SU-DHL-6 (cell line): ENCODE results near the gene HPD.

Experiments used
- CTCF ChIP-seq: fragments of 200-600 bp; sonication (generic); IDR thresholded peaks from one replicate; pipeline ENCODE4 v1.5.1; 2017; ENCODE audit warnings: antibody characterized with exemption, mild to moderate bottlenecking, low read length, moderate library complexity; ENCODE audit not compliant: insufficient read depth, poor library complexity, severe bottlenecking
- EZH2phosphoT487 ChIP-seq: fragments of 200-600 bp; sonication (generic), shearing (Covaris generic); conservative IDR thresholded peaks from 2 replicates; pipeline ENCODE4 v1.6.1; 2018; ENCODE audit warnings: mild to moderate bottlenecking, antibody characterized with exemption, low read length, moderate library complexity, mixed read lengths

- TF ChIP-seq CTCF (no peak), EZH2phosphoT487 (no peak)
Measured at GRCh38 chr12:121899590-121899989, 40.9 kb upstream of the HPD start.
